ENCODE measurements around the gene RPL35A.
"Not testable (repeated sequence)": the region's sequence is repeated elsewhere in the genome, so short reads cannot be mapped to it uniquely, and the experiment has no call there.

The RPL35A gene

GRCh38 chr3:197940745-197941384, 9.1 kb upstream of the RPL35A start:
- Mint-ChIP-seq H3K36me3 (no peaks in the 10 kb centered on the region), H3K27ac (no peak overlapping the region), H3K9me3 (no peaks in the 10 kb centered on the region), H3K4me3 (no peak overlapping the region), H3K27me3 (no peaks in the 10 kb centered on the region), H3K4me1 (peaks cover 5% of the 10 kb centered on the region)

- Mint-ChIP-seq H3K9me3 (no peaks in the 10 kb centered on the region), H3K36me3 (no peaks in the 10 kb centered on the region), H3K4me1 (peaks cover 5% of the 10 kb centered on the region), H3K4me3 (no peak overlapping the region), H3K27ac (no peak overlapping the region), H3K27me3 (no peaks in the 10 kb centered on the region)
Observed at GRCh38 chr3:197942956-197943556, 6.9 kb upstream of the RPL35A start.

- H3K36me3 Mint-ChIP-seq, result peaks cover 29% of the 10 kb centered on the region
- H3K27me3 Mint-ChIP-seq, result no peaks in the 10 kb centered on the region
- H3K4me1 Mint-ChIP-seq, result peaks cover 35% of the 10 kb centered on the region
- H3K9me3 Mint-ChIP-seq, result no peaks in the 10 kb centered on the region
- H3K27ac Mint-ChIP-seq, result peak overlapping the region; percentile 99
- peak overlapping the region; percentile 96 for H3K4me3 Mint-ChIP-seq
Observed at GRCh38 chr3:197949191-197949777, 706 bp upstream of the RPL35A start.

- Mint-ChIP-seq H3K27me3 (no peaks in the 10 kb centered on the region), H3K4me1 (peaks cover 46% of the 10 kb centered on the region), H3K36me3 (peaks cover 30% of the 10 kb centered on the region), H3K9me3 (no peaks in the 10 kb centered on the region), H3K27ac (peak overlapping the region; percentile 99), H3K4me3 (peak overlapping the region; percentile 96)
Observed at GRCh38 chr3:197950677-197951061, 679 bp downstream of the RPL35A start.

GRCh38 chr3:197951392-197951990, 1.5 kb downstream of the RPL35A start:
- H3K36me3 Mint-ChIP-seq, result peaks cover 30% of the 10 kb centered on the region

GRCh38 chr3:197952440-197952839, 2.5 kb downstream of the RPL35A start:
- peak overlapping the region; percentile 51 for H3K27ac Mint-ChIP-seq
- peak overlapping the region; percentile 96 for H3K4me3 Mint-ChIP-seq
- no peaks in the 10 kb centered on the region for H3K27me3 Mint-ChIP-seq
- no peaks in the 10 kb centered on the region for H3K9me3 Mint-ChIP-seq
- peaks cover 30% of the 10 kb centered on the region for H3K36me3 Mint-ChIP-seq
- H3K4me1 Mint-ChIP-seq, result peaks cover 54% of the 10 kb centered on the region

More at GRCh38 chr3:197951392-197951990, 1.5 kb downstream of the RPL35A start:
- peaks cover 46% of the 10 kb centered on the region for H3K4me1 Mint-ChIP-seq
- H3K27ac Mint-ChIP-seq, result peak overlapping the region; percentile 99
- H3K9me3 Mint-ChIP-seq, result no peaks in the 10 kb centered on the region
- H3K27me3 Mint-ChIP-seq, result no peaks in the 10 kb centered on the region
- peak overlapping the region; percentile 96 for H3K4me3 Mint-ChIP-seq

- Mint-ChIP-seq H3K4me3 (peak overlapping the region; percentile 96), H3K9me3 (no peaks in the 10 kb centered on the region), H3K4me1 (peaks cover 61% of the 10 kb centered on the region), H3K27me3 (no peaks in the 10 kb centered on the region), H3K27ac (peak overlapping the region; percentile 89), H3K36me3 (peaks cover 31% of the 10 kb centered on the region)
Observed at GRCh38 chr3:197953325-197953724, 3.3 kb downstream of the RPL35A start.

GRCh38 chr3:197953881-197954280, 3.9 kb downstream of the RPL35A start:
- peak overlapping the region; percentile 89 for H3K27ac Mint-ChIP-seq
- H3K4me3 Mint-ChIP-seq, result peak overlapping the region; percentile 96
- H3K4me1 Mint-ChIP-seq, result peaks cover 65% of the 10 kb centered on the region
- H3K9me3 Mint-ChIP-seq, result no peaks in the 10 kb centered on the region
- peaks cover 32% of the 10 kb centered on the region for H3K36me3 Mint-ChIP-seq
- no peaks in the 10 kb centered on the region for H3K27me3 Mint-ChIP-seq

- H3K9me3 Mint-ChIP-seq, result no peaks in the 10 kb centered on the region
- H3K4me1 Mint-ChIP-seq, result peaks cover 66% of the 10 kb centered on the region
- peaks cover 22% of the 10 kb centered on the region for H3K36me3 Mint-ChIP-seq
- H3K27me3 Mint-ChIP-seq, result no peaks in the 10 kb centered on the region
- H3K4me3 Mint-ChIP-seq, result no peak overlapping the region
- H3K27ac Mint-ChIP-seq, result no peak overlapping the region
Observed at GRCh38 chr3:197955892-197956477, 6.0 kb downstream of the RPL35A start.

- Mint-ChIP-seq H3K4me3 (peak overlapping the region; percentile 20), H3K4me1 (peaks cover 70% of the 10 kb centered on the region), H3K36me3 (peaks cover 17% of the 10 kb centered on the region), H3K27ac (peak overlapping the region; percentile 69), H3K9me3 (no peaks in the 10 kb centered on the region), H3K27me3 (no peaks in the 10 kb centered on the region)
Observed at GRCh38 chr3:197956626-197956988, 6.6 kb downstream of the RPL35A start.

GRCh38 chr3:197957790-197958133, 7.8 kb downstream of the RPL35A start:
- Mint-ChIP-seq H3K27ac (peak overlapping the region; percentile 47), H3K36me3 (peaks cover 13% of the 10 kb centered on the region), H3K4me1 (peaks cover 79% of the 10 kb centered on the region)

GRCh38 chr3:197958346-197958745, 8.4 kb downstream of the RPL35A start:
- Mint-ChIP-seq H3K9me3 (no peaks in the 10 kb centered on the region), H3K36me3 (peaks cover 12% of the 10 kb centered on the region), H3K4me3 (peak overlapping the region; percentile 6), H3K4me1 (peaks cover 80% of the 10 kb centered on the region), H3K27ac (peak overlapping the region; percentile 1), H3K27me3 (no peaks in the 10 kb centered on the region)

More at GRCh38 chr3:197957790-197958133, 7.8 kb downstream of the RPL35A start:
- no peak overlapping the region for H3K4me3 Mint-ChIP-seq
- no peaks in the 10 kb centered on the region for H3K9me3 Mint-ChIP-seq
- H3K27me3 Mint-ChIP-seq, result no peaks in the 10 kb centered on the region

- peaks cover 80% of the 10 kb centered on the region for H3K4me1 Mint-ChIP-seq
- H3K4me3 Mint-ChIP-seq, H3K36me3 Mint-ChIP-seq, H3K9me3 Mint-ChIP-seq, H3K27me3 Mint-ChIP-seq: not testable (repeated sequence)
- peak overlapping the region; percentile 56 for H3K27ac Mint-ChIP-seq
Observed at GRCh38 chr3:197958848-197959247, 8.9 kb downstream of the RPL35A start.

GRCh38 chr3:197959500-197959890, 9.5 kb downstream of the RPL35A start:
- Mint-ChIP-seq H3K27ac (peak overlapping the region; percentile 92), H3K36me3 (peaks cover 2% of the 10 kb centered on the region), H3K4me3 (peak overlapping the region; percentile 89), H3K27me3 (no peaks in the 10 kb centered on the region), H3K4me1 (peaks cover 74% of the 10 kb centered on the region), H3K9me3 (no peaks in the 10 kb centered on the region)

- Mint-ChIP-seq H3K4me1 (peaks cover 69% of the 10 kb centered on the region), H3K9me3 (no peaks in the 10 kb centered on the region), H3K27me3 (no peaks in the 10 kb centered on the region), H3K36me3 (peaks cover 2% of the 10 kb centered on the region), H3K27ac (peak within 1 kb of the TSS; percentile 97), H3K4me3 (peak within 1 kb of the TSS; percentile 89)
Observed at GRCh38 chr3:197959891-197960693, 10.1 kb downstream of the RPL35A start, which contains the start of gene LMLN. Gene LMLN, plus strand, starts transcription at chr3:197960217. Its CDS starts 29 bp downstream, at chr3:197960246.
